KBM-7 (cell line): ENCODE data around the gene UBXN6.

Experiments
- DNase-seq: peaks from one replicate; pipeline ENCODE4 v3.0.0-alpha.2; 2015
- in situ Hi-C: fragments of 300-500 bp; cut with MboI; formaldehyde crosslinking; loops from 2 replicates; pipeline ENCODE4 v1.14.3; 2020; ENCODE audit warnings: low sequenced_read_pairs, low pct_unique_long_range_greater_than_20kb, mixed read lengths

Gene UBXN6, protein sequence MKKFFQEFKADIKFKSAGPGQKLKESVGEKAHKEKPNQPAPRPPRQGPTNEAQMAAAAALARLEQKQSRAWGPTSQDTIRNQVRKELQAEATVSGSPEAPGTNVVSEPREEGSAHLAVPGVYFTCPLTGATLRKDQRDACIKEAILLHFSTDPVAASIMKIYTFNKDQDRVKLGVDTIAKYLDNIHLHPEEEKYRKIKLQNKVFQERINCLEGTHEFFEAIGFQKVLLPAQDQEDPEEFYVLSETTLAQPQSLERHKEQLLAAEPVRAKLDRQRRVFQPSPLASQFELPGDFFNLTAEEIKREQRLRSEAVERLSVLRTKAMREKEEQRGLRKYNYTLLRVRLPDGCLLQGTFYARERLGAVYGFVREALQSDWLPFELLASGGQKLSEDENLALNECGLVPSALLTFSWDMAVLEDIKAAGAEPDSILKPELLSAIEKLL

DNA sequence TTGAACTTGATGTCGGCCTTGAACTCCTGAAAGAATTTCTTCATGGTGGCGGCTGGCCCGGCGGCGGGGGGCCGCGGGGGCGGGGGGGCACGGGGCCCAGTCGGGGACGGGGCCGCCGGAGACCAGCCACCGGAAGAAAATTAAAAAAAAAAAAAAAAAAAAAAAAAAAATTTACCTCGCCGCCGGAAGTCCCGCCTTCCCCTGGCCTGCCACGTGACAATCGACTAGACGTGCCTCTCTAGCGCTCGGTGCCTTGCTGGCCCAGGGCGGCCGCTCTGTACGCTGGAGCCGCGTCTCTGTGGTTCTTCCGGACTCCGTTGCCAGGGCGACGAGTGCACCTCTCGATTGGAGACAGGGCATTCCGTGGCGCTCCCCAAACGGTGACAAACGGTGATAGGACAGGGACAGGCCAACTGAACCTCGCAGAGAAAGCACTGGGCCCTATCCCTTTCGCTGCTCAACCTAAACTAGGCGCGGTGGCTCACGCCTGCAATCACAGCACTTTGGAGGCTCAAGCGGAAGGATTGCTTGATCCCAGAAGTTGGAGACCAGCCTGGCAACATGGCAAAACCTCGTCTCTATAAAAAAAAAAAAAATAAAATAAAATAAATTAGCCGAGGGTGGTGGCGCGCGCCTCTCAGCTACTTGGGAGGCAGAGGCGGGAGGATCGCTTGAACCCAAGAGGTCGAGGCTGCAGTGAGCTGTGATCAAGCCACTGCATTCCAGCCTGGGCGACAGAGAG, at the start of gene UBXN6:
Gene UBXN6 (minus strand): TSS at position 141 of the 742 bp plus-strand sequence. CDS start 97 bp downstream, at position 44.
- peak; percentile 97 for DNase-seq
- in situ Hi-C loops = no loop called here

DNA sequence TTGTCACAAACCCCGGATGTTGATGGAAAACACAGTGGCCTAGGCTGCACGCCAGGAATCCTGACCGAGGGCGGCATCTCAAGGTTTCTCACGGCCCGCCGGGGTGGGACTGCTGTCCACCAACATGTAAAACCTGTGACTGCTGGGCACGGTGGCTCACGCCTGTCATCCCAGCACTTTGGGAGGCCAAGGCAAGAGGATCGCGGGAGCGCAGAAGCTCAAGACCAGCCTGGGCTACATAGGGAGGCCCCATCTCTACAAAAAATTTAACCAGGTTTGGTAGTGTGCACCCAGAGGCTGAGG, 49.5 kb upstream of the UBXN6 start:
- in situ Hi-C loops = no loop called here
- no peak for DNase-seq

DNA sequence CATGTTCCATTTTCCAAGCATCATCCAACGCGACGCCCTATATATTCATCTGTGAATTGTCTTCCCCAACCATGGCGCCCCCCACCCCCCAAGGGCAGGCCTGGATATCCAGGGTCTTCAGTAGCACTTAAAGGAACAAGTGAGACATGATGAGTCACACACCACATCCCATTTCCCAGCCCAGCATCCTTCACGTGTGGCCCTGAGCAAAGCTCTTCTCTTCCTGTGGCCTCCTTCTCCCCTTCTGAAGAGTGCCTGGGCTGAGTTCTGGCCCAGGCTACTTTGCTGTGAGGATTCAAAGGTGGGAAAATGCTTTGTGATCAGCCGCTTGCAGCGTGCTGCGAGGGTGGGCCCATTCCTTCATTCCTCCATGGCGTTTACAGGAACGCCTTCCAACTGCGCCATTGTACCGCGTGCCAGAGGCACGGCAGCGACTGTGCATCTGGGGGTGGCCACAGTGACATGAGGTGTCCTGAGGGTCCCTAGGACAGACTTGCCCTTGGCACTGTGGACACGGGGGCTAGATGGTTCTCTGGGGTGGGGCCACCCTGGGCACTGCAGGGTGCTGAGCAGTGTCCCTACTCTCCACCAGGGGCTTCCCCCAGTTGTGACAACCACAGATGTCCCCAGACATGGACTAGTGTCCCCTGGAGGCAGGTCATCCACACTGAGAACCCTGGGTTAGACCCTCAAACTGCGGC, 49.0 kb upstream of the UBXN6 start:
- in situ Hi-C loops = no loop called here
- DNase-seq = no peak

DNA sequence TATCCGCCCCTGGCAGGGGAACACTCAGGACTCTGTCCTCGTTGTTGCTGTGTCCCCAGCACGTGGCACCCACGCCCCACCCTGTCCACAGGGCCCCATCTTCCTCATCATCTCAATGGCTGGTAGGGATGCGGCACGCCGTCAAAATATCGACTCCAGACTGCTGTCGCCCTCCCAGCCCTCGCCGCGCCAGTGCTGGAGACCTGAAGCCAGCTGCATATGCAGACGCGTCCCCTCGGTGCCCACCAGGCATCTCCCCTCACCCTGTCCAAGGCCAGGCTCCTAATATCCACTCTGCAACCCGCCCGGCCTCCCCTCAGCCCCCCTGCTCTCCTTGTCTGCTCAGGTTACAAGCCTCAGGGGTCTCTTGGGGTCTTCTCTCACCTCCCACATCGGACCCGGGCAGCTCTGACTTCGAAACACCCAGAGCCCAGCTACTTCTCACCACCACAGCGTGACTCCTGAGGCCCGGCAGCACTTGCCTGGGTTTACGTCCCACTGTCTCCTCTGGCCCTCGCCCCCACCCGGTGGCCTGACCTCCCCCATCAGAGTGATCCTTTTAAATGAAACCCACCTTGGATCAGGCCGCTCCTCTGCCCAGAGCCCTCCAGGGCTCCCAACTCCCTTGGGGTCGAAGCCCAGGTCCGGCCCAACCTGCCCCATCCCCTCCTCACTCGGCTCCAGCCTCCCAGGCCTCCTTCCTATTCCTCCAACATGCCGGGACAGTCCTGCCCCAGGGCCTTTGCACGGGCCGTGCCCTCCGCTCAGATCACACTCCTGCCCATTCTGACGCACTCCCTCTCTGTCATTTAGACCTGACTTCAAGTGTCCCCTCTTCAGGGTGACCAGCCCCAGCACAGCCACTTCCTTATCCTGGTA, 48.2 kb upstream of the UBXN6 start:
- in situ Hi-C loops = no loop called here
- DNase-seq = no peak

DNA sequence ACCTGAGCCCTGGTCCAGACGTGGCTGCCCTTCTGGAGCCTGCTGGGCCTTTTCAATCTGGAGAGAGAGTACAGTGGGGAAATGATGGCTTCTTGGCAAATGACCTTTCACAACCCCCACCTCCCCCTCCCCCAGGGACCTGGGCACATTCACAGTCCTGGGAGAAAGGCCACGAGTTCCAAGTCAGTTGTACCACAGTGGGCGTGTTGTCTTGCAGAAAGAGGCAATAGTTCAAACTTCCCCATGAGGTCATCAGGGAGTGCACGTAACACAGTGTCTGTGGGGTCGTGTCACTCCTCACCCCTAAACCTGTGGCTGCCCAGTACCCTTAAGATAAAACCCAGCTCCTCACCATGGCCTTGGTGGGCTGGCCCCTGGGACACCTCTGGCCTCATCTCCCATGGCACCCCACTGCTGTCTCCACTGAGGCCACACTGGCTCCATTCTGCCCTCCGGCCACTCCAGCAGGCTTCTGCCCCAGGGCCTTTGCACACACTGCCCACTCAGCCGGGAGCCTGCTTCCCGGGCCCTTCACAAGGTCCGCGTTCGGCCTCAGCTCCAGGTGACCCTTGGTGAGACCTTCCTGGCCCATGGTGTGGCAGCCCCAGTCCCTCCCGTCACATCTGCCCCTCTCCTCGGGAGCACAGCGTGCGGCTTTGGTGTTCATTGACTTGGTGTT, 47.4 kb upstream of the UBXN6 start:
- in situ Hi-C loops = no loop called here
- DNase-seq = no peak

DNA sequence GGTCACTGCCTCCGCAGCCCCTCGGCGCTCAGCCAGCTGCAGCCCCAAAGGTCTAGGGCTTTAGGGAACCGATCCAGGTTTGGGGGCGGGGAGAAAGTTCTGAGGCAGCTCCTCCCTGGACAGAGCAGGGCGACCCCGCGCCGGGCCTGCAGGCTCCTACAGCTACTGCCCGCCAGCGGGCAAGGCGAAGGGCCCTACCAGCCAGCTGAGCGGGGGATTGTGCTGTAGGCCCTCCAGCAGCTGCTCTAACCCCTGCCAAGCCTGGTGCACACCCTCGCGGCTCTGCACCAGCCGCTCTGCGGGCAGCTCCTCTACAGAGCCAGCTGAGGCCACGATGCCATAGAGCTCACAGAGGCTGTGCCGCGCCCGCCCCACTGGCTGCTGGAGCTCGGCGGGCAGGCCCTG, 46.7 kb upstream of the UBXN6 start:
- DNase-seq = no peak
- in situ Hi-C loops = no loop called here

DNA sequence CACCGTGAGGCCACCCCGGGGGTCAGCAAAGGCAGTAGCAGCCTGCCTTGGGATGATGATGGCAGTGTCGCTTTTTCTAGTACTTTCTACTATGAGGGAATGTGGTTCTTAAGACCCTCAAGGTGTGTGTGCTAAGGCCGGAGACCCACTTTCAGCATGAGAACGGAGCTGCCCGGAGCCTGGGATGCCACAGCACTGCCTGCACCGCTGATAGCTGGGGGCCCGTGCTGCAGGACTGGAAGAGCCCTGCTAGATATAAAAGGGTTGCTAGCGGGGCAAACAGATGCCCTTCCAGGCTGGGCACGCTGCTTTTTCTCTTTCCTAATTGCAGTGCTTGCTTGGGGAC, 46.2 kb upstream of the UBXN6 start:
- in situ Hi-C loops = no loop called here
- DNase-seq = no peak

DNA sequence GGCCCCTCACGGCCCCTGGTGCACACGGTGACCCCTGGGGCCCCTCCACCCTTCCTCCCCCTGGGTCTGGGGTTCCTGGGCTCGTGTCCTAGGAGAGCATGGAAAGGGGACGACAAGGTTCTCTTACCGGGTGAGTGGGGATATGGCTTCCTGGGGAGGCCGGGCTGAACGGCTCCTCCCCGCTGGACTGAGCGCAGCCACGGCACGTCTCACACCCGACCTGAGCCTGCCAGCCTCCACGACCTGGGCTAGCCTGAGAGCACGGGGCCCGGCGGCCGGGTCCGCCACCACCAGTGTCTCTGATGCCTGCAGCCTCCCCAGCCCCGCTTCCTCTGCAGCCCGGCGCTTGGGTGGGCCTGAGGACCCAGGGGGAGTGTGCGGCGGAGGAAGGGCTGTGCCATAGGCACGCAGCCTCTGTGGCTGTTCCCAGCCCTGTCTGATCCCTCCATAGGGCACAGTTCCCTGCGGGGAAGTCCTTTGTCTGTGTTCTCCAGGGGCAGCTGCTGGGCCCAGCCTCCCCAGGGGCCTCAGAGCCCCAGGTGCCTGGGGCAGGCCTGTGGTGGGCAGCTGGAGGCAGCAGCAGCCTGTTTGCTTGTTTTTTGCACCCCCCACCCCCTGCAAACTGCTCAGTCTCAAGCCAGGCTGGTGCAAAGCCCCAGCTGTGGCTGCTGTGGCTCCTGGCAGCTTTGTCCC, 45.7 kb upstream of the UBXN6 start:
- no peak for DNase-seq
- in situ Hi-C loops = no loop called here

DNA sequence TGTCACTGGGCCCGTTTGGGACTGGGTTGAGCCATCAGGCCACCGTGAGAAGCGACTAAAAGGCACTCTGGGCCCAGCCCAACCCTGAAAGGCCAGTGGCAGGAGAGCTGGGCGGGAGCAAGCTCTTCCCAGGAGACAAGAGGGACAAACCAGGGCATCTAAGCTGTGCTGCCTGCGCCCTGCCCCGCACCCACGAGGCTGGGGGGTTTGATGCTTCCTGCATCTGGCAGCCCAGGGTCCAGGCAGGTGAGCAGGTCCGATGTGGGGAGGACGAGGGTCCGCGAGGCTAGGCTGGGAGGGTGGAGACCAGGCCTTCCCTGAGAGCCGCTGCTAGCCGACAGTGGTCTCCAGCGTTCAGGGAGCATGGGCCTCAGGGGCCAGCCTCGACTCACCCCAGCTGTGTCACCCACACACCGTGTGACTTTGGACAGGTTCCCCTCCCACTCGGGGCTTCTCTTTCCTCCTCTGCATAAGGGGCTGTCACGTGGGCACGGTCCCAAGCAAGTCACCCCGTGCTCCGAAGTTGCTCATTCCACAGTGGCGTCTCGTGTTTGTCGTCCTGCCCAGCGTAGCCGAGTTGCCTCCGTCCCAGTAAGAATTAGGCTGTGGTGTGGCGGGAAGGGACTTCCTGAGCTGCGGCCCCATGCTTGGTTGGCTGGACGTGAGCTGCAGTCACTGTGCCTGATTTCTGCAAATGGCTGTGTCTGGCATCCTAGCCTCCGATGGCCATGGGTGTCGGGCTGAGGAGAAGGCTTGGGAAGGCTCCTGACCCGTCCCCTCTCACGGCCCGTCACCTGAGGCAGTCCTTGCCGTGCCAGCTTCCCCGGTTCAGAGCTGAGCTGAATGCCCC, 44.9 kb upstream of the UBXN6 start:
- in situ Hi-C loops = no loop called here

DNA sequence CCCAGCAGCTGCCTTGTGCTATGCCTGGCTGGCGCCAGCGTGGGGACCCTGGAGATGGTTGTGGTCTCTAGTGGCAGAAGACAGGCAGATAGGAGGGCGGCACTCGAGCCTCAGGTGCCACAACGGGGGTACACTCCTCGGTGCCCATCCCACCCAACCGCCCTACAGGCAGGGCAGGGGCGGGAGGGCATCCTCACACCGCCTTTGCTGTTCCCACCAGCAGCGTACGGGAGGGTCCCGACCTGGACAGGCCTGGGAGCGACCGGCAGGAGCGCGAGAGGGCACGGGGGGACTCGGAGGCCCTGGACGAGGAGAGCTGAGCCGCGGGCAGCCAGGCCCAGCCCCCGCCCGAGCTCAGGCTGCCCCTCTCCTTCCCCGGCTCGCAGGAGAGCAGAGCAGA, 44.1 kb upstream of the UBXN6 start:
- in situ Hi-C loops = no loop called here
- no peak for DNase-seq

More for the DNA sequence above, 44.9 kb upstream of the UBXN6 start:
- DNase-seq = no peak

DNA sequence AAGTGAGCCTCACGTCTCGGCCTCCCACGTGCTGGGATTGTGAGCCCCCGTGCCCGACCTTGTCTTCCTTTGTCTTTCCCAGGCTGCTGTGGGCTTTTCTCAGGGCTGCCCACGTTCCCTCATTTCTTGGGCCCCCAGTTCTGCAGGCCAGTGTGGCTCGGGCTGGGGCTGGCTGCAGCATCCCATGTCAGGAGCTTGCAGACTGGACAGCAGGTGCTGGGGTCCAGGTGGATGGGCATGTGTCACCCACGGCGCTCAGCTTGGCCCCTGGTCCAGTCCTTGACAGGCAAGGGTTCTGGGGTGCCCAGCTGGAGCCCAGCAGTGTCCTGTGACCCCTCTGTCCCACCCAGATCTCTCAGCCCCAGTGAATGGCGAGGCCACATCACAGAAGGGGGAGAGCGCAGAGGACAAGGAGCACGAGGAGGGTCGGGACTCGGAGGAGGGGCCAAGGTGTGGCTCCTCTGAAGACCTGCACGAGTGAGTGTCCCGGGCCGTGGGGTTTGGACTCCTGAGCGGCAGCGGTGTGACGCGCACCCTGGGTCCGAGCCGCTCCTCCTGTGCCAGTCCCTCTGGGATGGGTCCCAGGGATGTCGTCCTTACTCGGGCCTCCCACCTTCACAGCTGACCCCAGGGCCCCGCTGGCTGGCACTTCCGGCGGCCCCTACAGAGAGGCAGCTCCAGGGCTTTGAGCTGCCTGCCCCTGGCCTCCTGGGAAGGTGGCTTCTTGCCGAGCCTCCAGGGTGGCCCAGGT, 43.4 kb upstream of the UBXN6 start:
- in situ Hi-C loops = no loop called here
- no peak for DNase-seq

DNA sequence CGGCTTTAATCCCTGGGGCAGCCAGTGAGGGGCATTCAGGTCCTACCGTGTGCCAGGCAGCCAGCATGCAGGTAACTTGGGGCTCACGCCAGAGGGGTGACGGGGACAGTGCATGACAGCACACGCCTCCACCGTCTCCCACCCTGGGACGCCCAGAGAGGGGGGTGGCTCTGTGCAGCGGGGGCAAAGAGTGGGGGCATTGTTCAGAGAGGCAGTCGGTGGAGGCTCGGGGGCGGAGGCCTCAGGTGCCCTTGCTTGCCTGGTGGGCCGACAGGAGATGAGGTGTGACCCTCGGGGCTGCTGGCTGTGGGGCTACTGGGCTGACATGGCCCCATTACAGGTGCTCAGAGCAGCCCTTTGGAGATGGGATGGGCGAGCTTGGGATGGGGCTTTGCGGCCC, 42.3 kb upstream of the UBXN6 start:
- in situ Hi-C loops = no loop called here
- DNase-seq = no peak

DNA sequence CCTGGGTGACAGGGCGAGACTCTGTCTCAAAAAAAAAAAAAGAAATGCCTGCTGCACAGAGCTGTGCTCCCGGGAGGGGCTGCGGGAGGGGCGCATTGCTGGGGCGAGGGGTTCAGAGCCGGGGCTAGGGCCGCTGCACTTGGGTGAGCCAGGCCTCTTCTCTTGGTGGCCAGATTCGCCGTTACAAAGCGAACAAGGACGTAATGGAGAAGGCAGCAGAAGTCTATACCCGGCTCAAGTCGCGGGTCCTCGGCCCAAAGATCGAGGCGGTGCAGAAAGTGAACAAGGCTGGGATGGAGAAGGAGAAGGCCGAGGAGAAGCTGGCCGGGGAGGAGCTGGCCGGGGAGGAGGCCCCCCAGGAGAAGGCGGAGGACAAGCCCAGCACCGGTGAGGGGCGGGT, 41.7 kb upstream of the UBXN6 start:
- in situ Hi-C loops = no loop called here
- no peak for DNase-seq

DNA sequence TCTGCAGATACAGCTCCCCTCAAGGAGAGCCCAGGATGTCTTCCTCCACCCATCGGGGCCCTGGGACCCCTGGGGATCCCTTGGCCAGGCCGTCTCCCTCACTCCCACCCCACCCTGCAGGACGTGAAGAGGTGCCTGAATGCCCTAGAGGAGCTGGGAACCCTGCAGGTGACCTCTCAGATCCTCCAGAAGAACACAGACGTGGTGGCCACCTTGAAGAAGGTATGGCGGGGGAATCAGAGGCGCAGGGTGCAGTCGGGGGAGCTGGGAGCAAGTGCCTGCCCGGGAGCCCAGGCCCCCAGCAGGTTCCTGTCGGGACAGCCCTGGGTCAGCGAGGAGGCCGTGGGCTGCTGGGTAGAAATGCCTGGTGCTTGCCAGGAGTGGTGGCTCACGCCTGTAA, 41.1 kb upstream of the UBXN6 start:
- no peak for DNase-seq

DNA sequence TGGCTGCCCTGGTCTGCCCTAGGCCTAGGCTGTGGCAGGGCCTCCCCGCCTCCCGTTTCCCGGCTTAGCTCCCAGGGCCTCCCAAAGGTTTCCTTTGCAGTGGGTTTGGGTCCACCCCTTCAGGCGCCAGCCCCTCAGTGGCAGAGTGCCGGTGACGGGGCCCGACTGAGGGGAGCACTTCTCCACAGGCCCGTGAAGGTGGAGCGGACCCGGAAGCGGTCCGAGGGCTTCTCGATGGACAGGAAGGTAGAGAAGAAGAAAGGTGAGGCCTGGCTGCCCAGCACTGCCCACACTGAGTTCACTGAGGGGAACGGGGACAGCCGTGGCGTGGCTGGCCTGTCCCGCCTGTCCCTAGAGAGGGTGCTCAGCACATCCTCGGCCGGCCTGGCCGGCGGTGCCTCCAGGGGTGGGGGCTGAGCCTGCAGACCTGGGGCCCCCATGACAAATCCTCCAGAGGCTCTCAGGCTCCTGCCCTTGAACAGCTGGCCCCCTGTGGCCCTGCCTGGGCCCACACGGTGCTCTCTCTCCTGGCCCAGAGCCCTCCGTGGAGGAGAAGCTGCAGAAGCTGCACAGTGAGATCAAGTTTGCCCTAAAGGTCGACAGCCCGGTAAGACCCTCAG, 40.3 kb upstream of the UBXN6 start:
- in situ Hi-C loops = no loop called here

More for the DNA sequence above, 41.1 kb upstream of the UBXN6 start:
- in situ Hi-C loops = no loop called here

DNA sequence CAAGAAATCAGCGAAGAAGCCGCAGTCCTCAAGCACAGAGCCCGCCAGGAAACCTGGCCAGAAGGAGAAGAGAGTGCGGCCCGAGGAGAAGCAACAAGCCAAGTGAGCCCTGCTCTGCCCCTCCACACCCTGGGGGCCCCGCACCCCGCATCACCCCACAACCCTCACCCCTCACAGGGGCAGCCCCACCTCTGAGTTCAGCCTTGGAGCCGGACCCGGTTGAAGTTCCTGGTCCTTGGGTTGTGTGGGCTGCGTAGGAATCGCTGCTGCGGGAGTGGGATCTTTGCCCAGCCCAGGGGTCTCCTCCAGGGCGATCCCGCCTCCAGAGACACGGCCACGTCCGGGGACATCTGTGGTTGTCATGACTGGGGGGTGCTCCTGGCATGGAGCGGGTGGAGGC, 38.7 kb upstream of the UBXN6 start:
- in situ Hi-C loops = no loop called here

More for the DNA sequence above, 40.3 kb upstream of the UBXN6 start:
- DNase-seq = no peak

More for the DNA sequence above, 38.7 kb upstream of the UBXN6 start:
- DNase-seq = no peak
